ENCODE results near the gene ZNF775. TPM values are rescaled to one million over a fixed set of nuclear protein-coding genes. Genes with fewer than 3 reads are reported as not detected.

ZNF775 gene
- total RNA-seq, 1 donor = 0.94 TPM

GRCh38 chr7:150358988-150359621 is 20.0 kb upstream of the ZNF775 start:
- Histone ChIP-seq H3K27me3 (ENCODE audit: insufficient read depth, low read length) (no peaks in the 10 kb centered on the region), H3K4me1 (ENCODE audit: insufficient read depth, low read length) (peaks cover 29% of the 10 kb centered on the region), H3K9me3 (ENCODE audit: low read depth, low read length) (no peaks in the 10 kb centered on the region), H3K4me3 (ENCODE audit: low read length) (no peak overlapping the region)

GRCh38 chr7:150359622-150360362 is 19.3 kb upstream of the ZNF775 start:
- H3K4me3 ChIP-seq (ENCODE audit: low read length) = no peak overlapping the region
- peaks cover 34% of the 10 kb centered on the region for H3K4me1 ChIP-seq (ENCODE audit: insufficient read depth, low read length)
- no peaks in the 10 kb centered on the region for H3K9me3 ChIP-seq (ENCODE audit: low read depth, low read length)
- no peaks in the 10 kb centered on the region for H3K27me3 ChIP-seq (ENCODE audit: insufficient read depth, low read length)

DNA sequence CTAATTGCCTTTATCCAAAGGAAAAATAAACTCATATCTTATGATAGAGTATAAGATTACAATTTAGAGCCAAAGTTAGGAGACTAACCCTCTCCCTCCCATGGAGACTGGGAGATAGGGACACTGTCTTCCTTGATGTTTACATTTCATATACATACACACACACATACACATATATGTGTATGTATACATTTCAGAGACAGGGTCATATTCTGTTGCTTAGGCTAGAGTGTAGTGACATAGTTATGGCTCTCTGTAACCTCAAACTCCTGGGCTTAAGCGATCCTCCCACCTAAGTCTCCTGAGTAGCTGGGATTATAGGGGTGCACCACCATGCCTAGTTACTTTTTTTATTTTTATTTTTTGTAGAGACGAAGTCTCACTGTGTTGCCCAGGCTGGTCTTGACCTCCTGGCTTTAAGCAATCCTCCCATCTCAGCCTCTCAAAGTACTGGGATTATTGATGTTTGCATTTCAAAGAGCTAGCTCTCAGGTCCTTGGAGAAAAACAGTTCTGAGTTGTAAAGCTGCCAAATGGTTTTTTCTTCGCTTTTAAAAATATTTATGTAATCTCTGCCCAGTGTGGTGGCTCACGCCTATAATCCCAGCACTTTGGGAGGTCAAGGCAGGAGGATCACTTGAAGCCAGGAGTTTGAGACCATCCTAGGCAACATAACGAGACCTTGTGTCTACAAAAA is 18.6 kb upstream of the ZNF775 start:
- Histone ChIP-seq H3K4me1 (ENCODE audit: insufficient read depth, low read length) (peaks cover 41% of the 10 kb centered on the region), H3K4me3 (ENCODE audit: low read length) (no peak overlapping the region), H3K9me3 (ENCODE audit: low read depth, low read length) (no peaks in the 10 kb centered on the region), H3K27me3 (ENCODE audit: insufficient read depth, low read length) (no peaks in the 10 kb centered on the region)

- Histone ChIP-seq H3K4me3 (ENCODE audit: low read length) (no peak overlapping the region), H3K4me1 (ENCODE audit: insufficient read depth, low read length) (peaks cover 49% of the 10 kb centered on the region), H3K9me3 (ENCODE audit: low read depth, low read length) (no peaks in the 10 kb centered on the region), H3K27me3 (ENCODE audit: insufficient read depth, low read length) (no peaks in the 10 kb centered on the region)
Measured at GRCh38 chr7:150361402-150361801, 17.7 kb upstream of the ZNF775 start.

- Histone ChIP-seq H3K9me3 (ENCODE audit: low read depth, low read length) (no peaks in the 10 kb centered on the region), H3K4me1 (ENCODE audit: insufficient read depth, low read length) (peaks cover 52% of the 10 kb centered on the region), H3K27me3 (ENCODE audit: insufficient read depth, low read length) (no peaks in the 10 kb centered on the region), H3K4me3 (ENCODE audit: low read length) (no peak overlapping the region)
Measured at GRCh38 chr7:150361807-150362621, 17.1 kb upstream of the ZNF775 start.

GRCh38 chr7:150363370-150363769 is 15.8 kb upstream of the ZNF775 start:
- H3K9me3 ChIP-seq (ENCODE audit: low read depth, low read length) = no peaks in the 10 kb centered on the region
- H3K4me1 ChIP-seq (ENCODE audit: insufficient read depth, low read length) = peaks cover 52% of the 10 kb centered on the region
- H3K4me3 ChIP-seq (ENCODE audit: low read length) = no peak overlapping the region
- H3K27me3 ChIP-seq (ENCODE audit: insufficient read depth, low read length) = no peaks in the 10 kb centered on the region

- H3K4me1 ChIP-seq (ENCODE audit: insufficient read depth, low read length) = peaks cover 49% of the 10 kb centered on the region
- no peaks in the 10 kb centered on the region for H3K27me3 ChIP-seq (ENCODE audit: insufficient read depth, low read length)
- no peaks in the 10 kb centered on the region for H3K9me3 ChIP-seq (ENCODE audit: low read depth, low read length)
- H3K4me3 ChIP-seq (ENCODE audit: low read length) = no peak overlapping the region
Measured at GRCh38 chr7:150363872-150364271, 15.3 kb upstream of the ZNF775 start.

- H3K27me3 ChIP-seq (ENCODE audit: insufficient read depth, low read length) = no peaks in the 10 kb centered on the region
- no peaks in the 10 kb centered on the region for H3K9me3 ChIP-seq (ENCODE audit: low read depth, low read length)
- H3K4me1 ChIP-seq (ENCODE audit: insufficient read depth, low read length) = peaks cover 61% of the 10 kb centered on the region
- H3K4me3 ChIP-seq (ENCODE audit: low read length) = no peak overlapping the region
Measured at GRCh38 chr7:150365194-150365593, 13.9 kb upstream of the ZNF775 start.

DNA sequence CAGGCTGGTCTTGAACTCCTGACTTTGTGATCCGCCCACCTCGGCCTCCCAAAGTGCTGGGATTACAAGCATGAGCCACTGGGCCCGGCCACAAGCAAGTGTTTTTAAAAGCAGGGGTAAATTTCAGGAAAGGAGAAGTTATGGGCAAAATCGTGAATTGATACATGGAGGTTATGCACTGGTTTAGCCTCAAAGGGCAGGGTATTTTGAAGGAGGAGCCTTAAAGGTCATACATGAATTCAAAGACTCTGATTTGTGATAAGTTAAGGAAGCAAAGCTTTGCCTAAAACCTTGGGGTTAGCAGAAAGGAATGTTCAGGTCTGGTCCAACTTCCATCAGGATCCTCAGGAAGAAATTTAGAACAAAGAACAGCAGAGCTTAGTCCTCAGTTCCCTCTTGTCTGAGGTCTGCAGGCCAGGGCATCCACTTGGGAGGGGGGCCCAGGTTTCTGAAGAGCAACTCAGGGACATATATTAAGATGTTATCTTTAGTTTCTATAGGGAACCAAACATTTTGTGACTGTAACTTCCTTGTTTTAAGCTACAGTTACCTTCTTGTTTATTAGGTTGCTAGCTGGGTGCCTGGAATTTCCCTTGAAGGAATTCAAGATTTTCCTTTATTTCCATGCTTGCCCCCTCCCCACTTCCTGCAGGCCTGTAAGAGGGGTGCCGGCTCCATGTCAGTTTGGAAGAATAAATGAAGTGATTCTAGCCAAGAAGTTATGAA is 13.3 kb upstream of the ZNF775 start:
- H3K27me3 ChIP-seq (ENCODE audit: insufficient read depth, low read length) = no peaks in the 10 kb centered on the region
- H3K9me3 ChIP-seq (ENCODE audit: low read depth, low read length) = no peaks in the 10 kb centered on the region
- H3K4me1 ChIP-seq (ENCODE audit: insufficient read depth, low read length) = peaks cover 68% of the 10 kb centered on the region
- no peak overlapping the region for H3K4me3 ChIP-seq (ENCODE audit: low read length)

- Histone ChIP-seq H3K4me3 (ENCODE audit: low read length) (peak overlapping the region; percentile 89), H3K9me3 (ENCODE audit: low read depth, low read length) (no peaks in the 10 kb centered on the region), H3K4me1 (ENCODE audit: insufficient read depth, low read length) (peaks cover 68% of the 10 kb centered on the region), H3K27me3 (ENCODE audit: insufficient read depth, low read length) (no peaks in the 10 kb centered on the region)
Measured at GRCh38 chr7:150367677-150368095, 11.4 kb upstream of the ZNF775 start.

- H3K4me3 ChIP-seq (ENCODE audit: low read length) = peak within 1 kb of the TSS; percentile 89
- H3K4me1 ChIP-seq (ENCODE audit: insufficient read depth, low read length) = peaks cover 67% of the 10 kb centered on the region
- no peaks in the 10 kb centered on the region for H3K9me3 ChIP-seq (ENCODE audit: low read depth, low read length)
- no peaks in the 10 kb centered on the region for H3K27me3 ChIP-seq (ENCODE audit: insufficient read depth, low read length)
Measured at GRCh38 chr7:150368096-150368883, 10.8 kb upstream of the ZNF775 start, which contains the start of gene REPIN1. TSS of gene REPIN1 (plus strand) at chr7:150368822. CDS start at chr7:150369712, 890 bp downstream.

GRCh38 chr7:150368884-150369747 is 10.0 kb upstream of the ZNF775 start:
- Histone ChIP-seq H3K9me3 (ENCODE audit: low read depth, low read length) (no peaks in the 10 kb centered on the region), H3K27me3 (ENCODE audit: insufficient read depth, low read length) (no peaks in the 10 kb centered on the region), H3K4me3 (ENCODE audit: low read length) (peak overlapping the region; percentile 89), H3K4me1 (ENCODE audit: insufficient read depth, low read length) (peaks cover 59% of the 10 kb centered on the region)
